HEK293 (cell line): Measurements from ENCODE around the gene CASTOR2.

Experiments used
- CTCF ChIA-PET: fragments of 350-600 bp; formaldehyde crosslinking; extraction: SDS; loops from one replicate; lab custom pipeline; 2021; ENCODE audit warnings: antibody characterized with exemption; lab: Yijun Ruan, JAX
- POLR2A ChIA-PET: fragments of 300-600 bp; formaldehyde crosslinking; extraction: SDS; loops from one replicate; lab custom pipeline; 2020; ENCODE audit warnings: antibody characterized with exemption, inconsistent platforms; lab: Yijun Ruan, JAX
- H3K27ac ChIP-seq: fragments of 200-500 bp; sonication (Bioruptor generic); 2 replicates; pipeline ENCODE4 v1.5.1; 2014; ENCODE audit warnings: low read depth, low read length, control low read depth, inconsistent platforms; ENCODE audit errors: extremely low read depth
- H3K36me3 ChIP-seq, 2 experiments: fragments of 200-500 bp in 1 of 2; sonication (Bioruptor generic) in 1 of 2; 1 replicate in 1 of 2; 2 replicates in 1 of 2; pipeline ENCODE4 v1.5.1; 2014 to 2017; ENCODE audit warnings: inconsistent platforms in 2 of 2, low read length in 2 of 2; ENCODE audit not compliant: control insufficient read depth in 2 of 2, insufficient read depth in 1 of 2
- H3K4me1 ChIP-seq: fragments of 200-500 bp; sonication (Bioruptor generic); 2 replicates; pipeline ENCODE4 v1.5.1; 2014; ENCODE audit warnings: mild to moderate bottlenecking, low read length, inconsistent platforms; ENCODE audit not compliant: control insufficient read depth, insufficient read depth
- H3K4me3 ChIP-seq: 2 replicates; pipeline ENCODE4 v1.5.1; 2011; ENCODE audit warnings: low read depth, mild to moderate bottlenecking, control low read depth, low read length, moderate library complexity
- H3K9me3 ChIP-seq: fragments of 200-500 bp; sonication (Bioruptor generic); 2 replicates; pipeline ENCODE4 v1.5.1; 2014; ENCODE audit warnings: low read depth, low read length, inconsistent platforms; ENCODE audit not compliant: control insufficient read depth, insufficient read depth
- AEBP2 ChIP-seq: fragments of 450-650 bp; formaldehyde crosslinking; IDR thresholded peaks from 2 replicates; pipeline ENCODE4 v1.5.1; 2016; ENCODE audit warnings: missing biosample characterization, missing genetic modification characterization, borderline replicate concordance
- HOXC10 ChIP-seq: sonication (generic); formaldehyde crosslinking; IDR thresholded peaks from 2 replicates; pipeline ENCODE4 v1.8.1; 2023; ENCODE audit warnings: mild to moderate bottlenecking, missing genetic modification reagents
- KLF7 ChIP-seq: fragments of 450-650 bp; formaldehyde crosslinking; IDR thresholded peaks from 2 replicates; pipeline ENCODE4 v1.5.1; 2016; ENCODE audit warnings: missing biosample characterization, missing genetic modification characterization, borderline replicate concordance
- MEIS1 ChIP-seq: sonication (generic); formaldehyde crosslinking; IDR thresholded peaks from 2 replicates; pipeline ENCODE4 v1.8.1; 2022; ENCODE audit warnings: missing genetic modification reagents, mild to moderate bottlenecking, borderline replicate concordance
- MZF1 ChIP-seq: fragments of 450-650 bp; formaldehyde crosslinking; IDR thresholded peaks from 2 replicates; pipeline ENCODE4 v1.5.1; 2017; ENCODE audit warnings: missing biosample characterization, missing genetic modification characterization, borderline replicate concordance
- SCRT1 ChIP-seq: fragments of 450-650 bp; formaldehyde crosslinking; IDR thresholded peaks from 2 replicates; pipeline ENCODE4 v1.5.1; 2016; ENCODE audit warnings: missing biosample characterization, missing genetic modification characterization, borderline replicate concordance
- TRIM28 ChIP-seq: IDR thresholded peaks from 2 replicates; pipeline ENCODE4 v1.6.1; 2011; ENCODE audit warnings: low read length, control low read depth, borderline replicate concordance
- ZNF112 ChIP-seq: fragments of 450-650 bp; formaldehyde crosslinking; IDR thresholded peaks from 2 replicates; pipeline ENCODE4 v1.5.0; 2017; ENCODE audit warnings: missing biosample characterization, missing genetic modification characterization
- ZNF146 ChIP-seq: fragments of 450-650 bp; formaldehyde crosslinking; IDR thresholded peaks from 2 replicates; pipeline ENCODE4 v1.5.1; 2016; ENCODE audit warnings: missing biosample characterization, missing genetic modification characterization
- ZNF175 ChIP-seq: fragments of 450-650 bp; formaldehyde crosslinking; IDR thresholded peaks from 2 replicates; pipeline ENCODE4 v1.5.1; 2016; ENCODE audit warnings: missing biosample characterization, missing genetic modification characterization
- ZNF2 ChIP-seq: fragments of 450-650 bp; formaldehyde crosslinking; IDR thresholded peaks from 2 replicates; pipeline ENCODE4 v1.5.1; 2016; ENCODE audit warnings: missing biosample characterization, missing genetic modification characterization
- ZNF274 ChIP-seq, 2 experiments: fragments of 200-500 bp in 1 of 2; fragments of 450-650 bp in 1 of 2; sonication (Bioruptor generic) in 1 of 2; formaldehyde crosslinking in 1 of 2; IDR thresholded peaks; 2 replicates each; pipeline versions ENCODE4 v1.5.1 to v1.6.1; 2014 to 2016; ENCODE audit warnings: borderline replicate concordance in 1 of 2, inconsistent platforms in 1 of 2, low read length in 1 of 2, missing biosample characterization in 1 of 2, missing genetic modification characterization in 1 of 2
- ZNF362 ChIP-seq: fragments of 450-650 bp; formaldehyde crosslinking; IDR thresholded peaks from 2 replicates; pipeline ENCODE4 v1.5.1; 2016; ENCODE audit warnings: missing biosample characterization, missing genetic modification characterization
- ZNF626 ChIP-seq: fragments of 450-650 bp; sonication (Bioruptor Pico); formaldehyde crosslinking; IDR thresholded peaks from 2 replicates; pipeline ENCODE4 v1.5.1; 2018; ENCODE audit warnings: missing biosample characterization, missing genetic modification characterization, inconsistent platforms
- ZNF843 ChIP-seq: fragments of 450-650 bp; formaldehyde crosslinking; IDR thresholded peaks from 2 replicates; pipeline ENCODE4 v1.5.1; 2016; ENCODE audit warnings: missing biosample characterization, missing genetic modification characterization
- TF ChIP-seq, protein P1 (sequence below): fragments of 450-650 bp; formaldehyde crosslinking; IDR thresholded peaks from 2 replicates; pipeline ENCODE4 v1.5.1; 2017; ENCODE audit warnings: missing biosample characterization, missing genetic modification characterization

The CASTOR2 gene

GRCh38 chr7:75050501-75050900, 86.0 kb downstream of the CASTOR2 start:
- ChIA-PET CTCF (interaction anchor here (0.6 kb wide), 1 partner anchor 412 kb away, joined by 3 read pairs; no protein-coding TSS in a partner anchor), POLR2A (no interaction called here)
- no peak overlapping the region for H3K27ac ChIP-seq
- H3K4me3 ChIP-seq = no peak overlapping the region
- H3K9me3 ChIP-seq = no peaks in the 10 kb centered on the region
- peaks cover 13 to 58% of the 10 kb centered on the region in 2 experiments; a peak in 2 of 3 replicates for H3K36me3 ChIP-seq
- no peaks in the 10 kb centered on the region for H3K4me1 ChIP-seq
- TF ChIP-seq ZNF362 (tag by site-specific recombination) = no peak
- TF ChIP-seq, protein P1, sequence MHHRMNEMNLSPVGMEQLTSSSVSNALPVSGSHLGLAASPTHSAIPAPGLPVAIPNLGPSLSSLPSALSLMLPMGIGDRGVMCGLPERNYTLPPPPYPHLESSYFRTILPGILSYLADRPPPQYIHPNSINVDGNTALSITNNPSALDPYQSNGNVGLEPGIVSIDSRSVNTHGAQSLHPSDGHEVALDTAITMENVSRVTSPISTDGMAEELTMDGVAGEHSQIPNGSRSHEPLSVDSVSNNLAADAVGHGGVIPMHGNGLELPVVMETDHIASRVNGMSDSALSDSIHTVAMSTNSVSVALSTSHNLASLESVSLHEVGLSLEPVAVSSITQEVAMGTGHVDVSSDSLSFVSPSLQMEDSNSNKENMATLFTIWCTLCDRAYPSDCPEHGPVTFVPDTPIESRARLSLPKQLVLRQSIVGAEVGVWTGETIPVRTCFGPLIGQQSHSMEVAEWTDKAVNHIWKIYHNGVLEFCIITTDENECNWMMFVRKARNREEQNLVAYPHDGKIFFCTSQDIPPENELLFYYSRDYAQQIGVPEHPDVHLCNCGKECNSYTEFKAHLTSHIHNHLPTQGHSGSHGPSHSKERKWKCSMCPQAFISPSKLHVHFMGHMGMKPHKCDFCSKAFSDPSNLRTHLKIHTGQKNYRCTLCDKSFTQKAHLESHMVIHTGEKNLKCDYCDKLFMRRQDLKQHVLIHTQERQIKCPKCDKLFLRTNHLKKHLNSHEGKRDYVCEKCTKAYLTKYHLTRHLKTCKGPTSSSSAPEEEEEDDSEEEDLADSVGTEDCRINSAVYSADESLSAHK (tag by site-specific recombination) = 0 out of 2 replicates have a peak, but pooled peaks have one; percentile 21
- TF ChIP-seq, all 188 proteins: peak for 1

- Histone ChIP-seq H3K4me1 (no peaks in the 10 kb centered on the region), H3K36me3 (peaks cover 22 to 70% of the 10 kb centered on the region in 2 experiments; a peak in 2 of 3 replicates), H3K27ac (no peak overlapping the region), H3K4me3 (no peak overlapping the region), H3K9me3 (no peaks in the 10 kb centered on the region)
- CTCF ChIA-PET = no interaction called here
- POLR2A ChIA-PET = no interaction called here
- TF ChIP-seq KLF7 (tag by site-specific recombination) (no peak), ZNF112 (no peak), MEIS1 (CRISPR knock-in tag) (no peak), ZNF843 (tag by site-specific recombination) (no peak), ZNF2 (tag by site-specific recombination) (no peak), TRIM28 (no peak)
Observed at GRCh38 chr7:75054744-75055143, 90.2 kb downstream of the CASTOR2 start.

DNA sequence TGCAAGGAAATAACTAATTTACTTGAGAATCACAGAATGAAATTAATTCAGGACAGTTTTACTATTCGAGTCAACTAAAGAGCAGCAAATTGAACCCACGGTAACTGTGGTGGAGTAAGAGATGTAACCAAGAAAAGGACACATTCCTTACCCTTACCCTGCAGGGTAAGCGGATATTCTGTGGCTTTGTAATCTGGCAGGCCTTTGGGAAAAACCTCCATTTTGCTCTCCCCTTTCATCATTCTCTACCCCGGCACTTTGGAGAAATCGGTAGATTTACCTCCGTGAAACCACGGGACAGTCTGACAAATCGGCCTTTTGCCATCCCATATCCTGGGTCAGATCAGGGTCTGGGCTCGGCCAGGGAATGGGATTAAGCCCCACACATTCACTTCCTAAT, 90.7 kb downstream of the CASTOR2 start:
- Histone ChIP-seq H3K4me3 (no peak overlapping the region), H3K9me3 (no peaks in the 10 kb centered on the region), H3K36me3 (peaks cover 25 to 73% of the 10 kb centered on the region in 2 experiments), H3K4me1 (no peaks in the 10 kb centered on the region), H3K27ac (no peak overlapping the region)
- POLR2A ChIA-PET = no interaction called here
- no peak for TF ChIP-seq ZNF175 (tag by site-specific recombination)
- TF ChIP-seq AEBP2 (tag by site-specific recombination) = no peak
- no peak for TF ChIP-seq ZNF146 (tag by site-specific recombination)
- TF ChIP-seq SCRT1 (tag by site-specific recombination) = no peak
- TF ChIP-seq ZNF626 (tag by site-specific recombination) = no peak
- no peak for TF ChIP-seq ZNF274 (IDR thresholded peaks at IDR 0.05; ENCODE audit: low read length)
- TF ChIP-seq ZNF274 (tag by site-specific recombination; IDR thresholded peaks at IDR 0.05; ENCODE audit: borderline replicate concordance) = no peak
- TF ChIP-seq HOXC10 (CRISPR knock-in tag) = no peak
- TF ChIP-seq MZF1 = no peak
- CTCF ChIA-PET = no interaction called here
